Inferior parietal cortex (tissue), 1 donor: ENCODE measurements around the gene AHSP.
"Not testable (repeated sequence)": the region's sequence is repeated elsewhere in the genome, so short reads cannot be mapped to it uniquely, and the experiment has no call there.

ENCODE experiments used
- DNase-seq: peaks from one replicate; pipeline ENCODE4 v3.0.0-alpha.2; 2016; ENCODE audit errors: extremely low spot score

Gene AHSP

GRCh38 chr16:31527734-31528274 lies at the start of gene AHSP:
AHSP (plus strand) TSS chr16:31527900; CDS start chr16:31528140, 240 bp downstream.
- DNase-seq, result no peak

GRCh38 chr16:31478956-31479355 lies 48.7 kb upstream of the AHSP start:
- DNase-seq, result no peak

GRCh38 chr16:31479751-31480150 lies 47.9 kb upstream of the AHSP start:
- DNase-seq, result no peak

GRCh38 chr16:31480851-31481536 lies 46.7 kb upstream of the AHSP start:
- no peak for DNase-seq

GRCh38 chr16:31483081-31483480 lies 44.6 kb upstream of the AHSP start, which contains the start of gene SLC5A2:
SLC5A2 (plus strand) TSS chr16:31483123; CDS start chr16:31483137, 14 bp downstream.
- no peak for DNase-seq

- not testable (repeated sequence) for DNase-seq
These were observed 43.7 kb upstream of the AHSP start for GRCh38 chr16:31484048-31484447.

- no peak for DNase-seq
These were observed 43.1 kb upstream of the AHSP start for GRCh38 chr16:31484491-31485171.

- no peak for DNase-seq
These were observed 42.1 kb upstream of the AHSP start for GRCh38 chr16:31485571-31485970.

- DNase-seq, result no peak
These were observed 41.7 kb upstream of the AHSP start for GRCh38 chr16:31486045-31486444.

- no peak for DNase-seq
These were observed 40.5 kb upstream of the AHSP start for GRCh38 chr16:31487071-31487719.

GRCh38 chr16:31487720-31488467 lies 39.8 kb upstream of the AHSP start:
- DNase-seq, result no peak

GRCh38 chr16:31488468-31489297 lies 39.0 kb upstream of the AHSP start:
- no peak for DNase-seq

GRCh38 chr16:31489298-31489564 lies 38.5 kb upstream of the AHSP start:
- no peak for DNase-seq

GRCh38 chr16:31489616-31490584 lies 37.8 kb upstream of the AHSP start:
- DNase-seq, result no peak

GRCh38 chr16:31491778-31492418 lies 35.8 kb upstream of the AHSP start:
- DNase-seq, result no peak

- no peak for DNase-seq
These were observed 34.1 kb upstream of the AHSP start for GRCh38 chr16:31493506-31494125.

GRCh38 chr16:31496670-31497069 lies 31.0 kb upstream of the AHSP start:
- no peak for DNase-seq

- DNase-seq, result no peak
These were observed 29.2 kb upstream of the AHSP start for GRCh38 chr16:31498493-31498892.

GRCh38 chr16:31499928-31500327 lies 27.8 kb upstream of the AHSP start:
- no peak for DNase-seq
